GM12878 (cell line): Measurements from ENCODE around the gene CFAP410. TPM values are rescaled to one million over a fixed set of nuclear protein-coding genes. Genes with fewer than 3 reads are reported as not detected.

ENCODE experiments used
- ATAC-seq: fragments of 200-7000 bp; cut with Tn5 transposase; 3 replicates; pipeline ENCODE4 v1.9.1; 2020; ENCODE audit warnings: mild to moderate bottlenecking, moderate library complexity
- BruUV-seq: library from RNA; stranded (reverse); fragments of 400-500 nt; replicated peaks from 2 replicates; lab custom pipeline; 2021; lab: Mats Ljungman, UMichigan
- CTCF ChIA-PET: fragments of 300-600 bp; sonication (Branson Sonifier 250); formaldehyde crosslinking; extraction: SDS; loops from one replicate; lab custom pipeline; 2021; ENCODE audit warnings: inconsistent platforms; lab: Yijun Ruan, JAX
- POLR2A ChIA-PET: fragments of 350-600 bp; formaldehyde crosslinking; extraction: SDS; loops from one replicate; lab custom pipeline; 2021; ENCODE audit warnings: inconsistent platforms; lab: Charles Lee
- RAD21 ChIA-PET: fragments of 300-600 bp; sonication (Branson Sonifier 250); formaldehyde crosslinking; loops from one replicate; lab custom pipeline; 2023; ENCODE audit warnings: antibody characterized with exemption; ENCODE audit not compliant: unreplicated experiment; lab: Charles Lee
- SMC1A ChIA-PET: fragments of 300-600 bp; sonication (Branson Sonifier 250); formaldehyde crosslinking; loops from one replicate; lab custom pipeline; 2023; ENCODE audit not compliant: unreplicated experiment, uncharacterized antibody; lab: Charles Lee
- DNase-seq: peaks from one replicate; pipeline ENCODE4 v3.0.0-alpha.2; 2011; ENCODE audit warnings: low read depth, low spot score
- FAIRE-seq: peaks from 3 replicates; lab custom pipeline; 2011; peaks lifted over from hg19 to GRCh38; lab: Jason Lieb, UNC
- H2AFZ ChIP-seq: 2 replicates; pipeline ENCODE4 v1.6.0; 2011; ENCODE audit warnings: low read depth, low read length, control low read depth; ENCODE audit not compliant: control insufficient read depth
- H3K27ac ChIP-seq: 2 replicates; pipeline ENCODE4 v1.5.1; 2011; ENCODE audit warnings: control low read depth; ENCODE audit not compliant: control insufficient read depth, insufficient read depth
- H3K27me3 ChIP-seq, 2 experiments: replicated peaks in 1 of 2; 2 replicates each; pipeline versions ENCODE4 v1.6.0 to v1.6.1; 2011; ENCODE audit warnings: low read length in 1 of 2; ENCODE audit not compliant: control insufficient read depth in 2 of 2, insufficient read depth in 2 of 2
- H3K36me3 ChIP-seq, 2 experiments: 2 replicates each; pipeline ENCODE4 v1.5.1; 2011; ENCODE audit warnings: low read length in 1 of 2; ENCODE audit not compliant: control insufficient read depth in 2 of 2, insufficient read depth in 2 of 2
- H3K4me1 ChIP-seq: 2 replicates; pipeline ENCODE4 v1.6.1; 2011; ENCODE audit warnings: mild to moderate bottlenecking, low read length, moderate library complexity, mixed read lengths; ENCODE audit not compliant: control insufficient read depth, insufficient read depth
- H3K4me2 ChIP-seq: 2 replicates; pipeline ENCODE4 v1.6.0; 2011; ENCODE audit warnings: control low read depth; ENCODE audit not compliant: control insufficient read depth, insufficient read depth
- H3K4me3 ChIP-seq: fragments of 200-600 bp; sonication (generic); 2 replicates; pipeline ENCODE4 v1.5.1; 2016
- H3K79me2 ChIP-seq: 2 replicates; pipeline ENCODE4 v1.6.0; 2011; ENCODE audit warnings: low read length; ENCODE audit not compliant: control insufficient read depth, insufficient read depth
- H3K9ac ChIP-seq: 2 replicates; pipeline ENCODE4 v1.8.0; 2011; ENCODE audit warnings: low read length, control low read depth, mixed read lengths; ENCODE audit not compliant: control insufficient read depth, insufficient read depth
- H3K9me3 ChIP-seq: replicated peaks from 3 replicates; pipeline ENCODE4 v1.5.1; 2011; ENCODE audit warnings: mild to moderate bottlenecking, low read length; ENCODE audit not compliant: control insufficient read depth, insufficient read depth
- H4K20me1 ChIP-seq: 2 replicates; pipeline ENCODE4 v1.6.0; 2011; ENCODE audit not compliant: control insufficient read depth, insufficient read depth
- BCLAF1 ChIP-seq: fragments of 450-650 bp; IDR thresholded peaks from 2 replicates; pipeline ENCODE4 v1.6.1; 2017; ENCODE audit warnings: antibody characterized with exemption, mild to moderate bottlenecking, moderate library complexity
- ZBTB40 ChIP-seq: fragments of 450-650 bp; IDR thresholded peaks from 2 replicates; pipeline ENCODE4 v1.6.1; 2016; ENCODE audit warnings: mild to moderate bottlenecking, moderate library complexity, borderline replicate concordance
- WGBS: methylation state at CpG from one replicate; pipeline ENCODE4 v1.1.6; 2016; ENCODE audit warnings: low lambda C conversion rate; ENCODE audit not compliant: insufficient replicate concordance, insufficient coverage; ENCODE audit errors: missing lambda C conversion rate; 5-methylcytosine and 5-hydroxymethylcytosine counted together
- in situ Hi-C: fragments of 300-500 bp; cut with MboI; formaldehyde crosslinking; loops from 9 replicates; pipeline ENCODE4 v1.14.3; 2018; ENCODE audit warnings: mixed read lengths
- intact Hi-C: fragments of 100-400 bp; cut with micrococcal nuclease; formaldehyde crosslinking; loops from one replicate; pipeline ENCODE4 v1.14.2; 2022; ENCODE audit not compliant: unreplicated experiment
- polyA plus RNA-seq, 11 experiments: library from polyadenylated mRNA; depleted of rRNA in 4 of 11; unstranded in 6 of 11; stranded (reverse) in 5 of 11; fragments of >200 nt; fragmentation: Nextera tagmentation in 4 of 11; fragmentation: Illumina TruSeq in 1 of 11; extraction: Ambion mirVana in 4 of 11; extraction: Trizol in 1 of 11; gene quantifications; 1 replicate in 1 of 11; 2 replicates in 10 of 11; pipeline versions ENCODE4 v1.2.1 to v1.2.3, GENCODE V29; 2011 to 2016; ENCODE audit warnings: inconsistent platforms in 2 of 11, missing spikeins in 2 of 11, low read depth in 1 of 11
- total RNA-seq, 4 experiments: library from RNA; depleted of rRNA in 3 of 4; stranded (reverse); fragments of >200 nt in 3 of 4; fragmentation: Illumina TruSeq in 1 of 4; extraction: Trizol in 1 of 4; gene quantifications; 2 replicates each; pipeline versions ENCODE4 v1.2.1 to v1.2.3, GENCODE V29; 2013 to 2021

CFAP410 gene
- total and polyA plus RNA-seq, 10 of the 15 experiments (the other 5 are each of a cell fraction or from before 2014, with no cell fraction given): 0.14 to 24.8 (median 11.3) TPM

- no peaks in the 10 kb centered on the region for H3K27me3 ChIP-seq
- no peak for DNase-seq
- no TSS peak for BruUV-seq
- peaks cover 3% of the 10 kb centered on the region; the same call in 1 of the 2 replicates for H3K4me1 ChIP-seq
- FAIRE-seq: no peak
- H4K20me1 ChIP-seq: no peaks in the 10 kb centered on the region
- H3K79me2 ChIP-seq: no peaks in the 10 kb centered on the region
- H3K4me2 ChIP-seq: no peak overlapping the region
- WGBS: 84% methylated on average over 28 of the region's 29 CpGs
- TF ChIP-seq BCLAF1: no peak
- TF ChIP-seq ZBTB40: no peak
- ChIA-PET RAD21 (no interaction called here), CTCF (no interaction called here), POLR2A (no interaction called here), SMC1A (no interaction called here)
- intact Hi-C loops (no loop called here), in situ Hi-C loops (loop anchor here (5.0 kb wide), 1 partner anchor 52 kb away; no protein-coding TSS in a partner anchor)
- no peak overlapping the region for H3K4me3 ChIP-seq
- H3K27ac ChIP-seq: no peak overlapping the region
- H2AFZ ChIP-seq: no peak overlapping the region
- H3K9ac ChIP-seq: no peak overlapping the region
- H3K9me3 ChIP-seq: no peaks in the 10 kb centered on the region; the same call in 2 of the 3 replicates
- ATAC-seq: no peak
- no peaks in the 10 kb centered on the region for H3K36me3 ChIP-seq
Measured at GRCh38 chr21:44370027-44370735, 31.0 kb upstream of the CFAP410 start.
